NCI-H524 treated with DMSO at 0.1 percent for 48 hours (cell line): Measurements from ENCODE around the gene FTCD.
"Not testable (repeated sequence)": the region's sequence is repeated elsewhere in the genome, so short reads cannot be mapped to it uniquely, and the experiment has no call there.

Experiments
- DNase-seq: peaks from one replicate; lab custom pipeline; 2025; lab: John Stamatoyannopoulos, UW

The FTCD gene

DNA sequence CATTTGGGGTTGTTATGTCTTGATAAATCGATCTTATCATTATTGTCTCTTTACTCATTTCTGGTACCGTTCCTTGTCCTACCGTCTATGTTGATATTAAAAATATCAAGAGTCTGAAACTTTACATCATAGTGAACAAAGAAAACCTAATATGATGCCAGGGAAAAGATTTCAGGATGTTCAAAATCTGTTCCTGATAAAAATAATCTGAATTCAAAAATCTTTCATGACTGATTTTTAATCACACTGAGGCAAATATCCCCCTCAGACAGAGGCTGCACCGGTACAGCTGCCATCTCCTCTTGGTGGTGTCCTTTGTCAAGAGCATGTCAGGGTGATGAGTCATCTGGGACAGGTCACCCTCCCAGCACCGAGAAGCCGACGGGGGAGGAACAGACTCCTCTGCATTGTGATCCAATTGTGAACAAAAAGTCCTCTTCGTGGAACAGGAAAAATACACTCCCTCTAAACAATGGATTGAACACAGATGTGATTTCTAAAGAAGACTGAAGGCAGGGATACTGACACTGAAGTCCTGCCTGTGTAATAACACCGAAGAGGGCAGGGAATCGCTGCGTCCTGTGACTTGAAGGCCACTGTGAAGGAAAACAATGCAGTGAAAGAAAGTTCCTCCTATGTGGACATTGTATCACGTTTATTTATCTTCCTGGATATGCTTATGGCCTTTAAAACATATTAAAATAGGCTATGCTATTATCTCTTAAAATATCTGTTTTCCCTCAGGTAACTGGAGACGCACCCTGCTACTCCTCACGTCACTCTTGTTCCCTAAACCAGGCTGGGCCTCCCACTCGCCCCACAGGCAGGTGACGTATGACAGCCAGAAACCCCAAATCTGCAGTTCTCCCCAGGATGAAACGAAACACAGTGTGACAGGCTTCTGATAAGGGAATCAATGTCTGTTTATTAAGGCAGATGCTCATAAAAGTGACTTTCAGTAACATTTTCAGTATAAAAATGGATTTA is 33.1 kb upstream of the FTCD start:
- no peak for DNase-seq

DNA sequence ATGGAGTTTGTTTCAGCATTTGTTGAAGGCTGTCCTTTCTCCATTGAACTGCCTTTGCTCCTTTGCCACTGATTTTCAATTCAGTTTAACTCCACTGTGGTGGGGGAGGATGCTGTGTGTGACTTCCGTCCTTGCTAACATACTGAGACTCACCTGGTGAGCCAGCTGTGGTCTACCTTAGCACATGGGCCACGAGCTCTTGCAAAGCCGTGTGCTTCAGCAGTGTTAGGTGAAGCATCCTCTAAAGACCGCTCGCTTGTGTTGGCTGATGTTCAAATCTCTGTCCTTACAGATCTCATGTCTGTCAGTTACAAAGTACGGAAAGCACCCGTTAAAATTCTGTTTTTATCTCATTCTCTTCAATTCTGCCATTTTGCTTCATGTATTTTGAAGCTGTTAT is 32.4 kb upstream of the FTCD start:
- no peak for DNase-seq

DNA sequence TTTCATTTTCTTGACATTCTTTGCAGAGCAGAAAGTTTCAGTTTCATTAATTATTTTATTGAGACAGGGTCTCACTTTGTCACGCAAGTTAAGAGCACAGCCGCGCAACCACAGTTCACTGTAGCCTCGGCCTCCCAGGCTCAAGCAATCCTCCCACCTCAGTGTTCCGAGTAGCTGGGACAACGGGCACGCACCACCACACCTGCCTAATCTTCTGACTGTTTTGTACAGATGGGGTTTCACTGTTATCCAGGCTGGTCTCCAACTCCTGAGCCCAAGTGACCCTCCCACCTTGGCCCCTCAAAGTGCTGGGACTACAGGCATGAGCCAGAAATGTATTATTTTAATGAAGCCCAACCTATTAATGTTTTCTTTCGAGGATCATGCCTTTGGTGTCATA is 31.9 kb upstream of the FTCD start:
- DNase-seq: no peak

DNA sequence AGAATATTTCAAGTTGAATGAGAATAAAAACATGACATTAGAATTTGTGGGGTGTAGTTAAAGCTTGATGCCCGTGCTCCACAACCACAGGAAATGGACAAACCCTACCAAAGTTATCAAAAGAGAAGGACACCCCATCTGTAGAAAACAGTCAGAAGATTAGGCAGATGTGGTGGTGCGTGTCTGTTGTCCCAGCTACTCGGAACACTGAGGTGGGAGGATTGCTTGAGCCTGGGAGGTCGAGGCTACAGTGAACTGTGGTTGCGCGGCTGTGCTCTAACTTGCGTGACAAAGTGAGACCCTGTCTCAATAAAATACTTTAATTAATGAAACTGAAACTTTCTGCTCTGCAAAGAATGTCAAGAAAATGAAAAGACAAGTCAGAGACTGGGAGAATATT is 30.3 kb upstream of the FTCD start:
- no peak for DNase-seq

DNA sequence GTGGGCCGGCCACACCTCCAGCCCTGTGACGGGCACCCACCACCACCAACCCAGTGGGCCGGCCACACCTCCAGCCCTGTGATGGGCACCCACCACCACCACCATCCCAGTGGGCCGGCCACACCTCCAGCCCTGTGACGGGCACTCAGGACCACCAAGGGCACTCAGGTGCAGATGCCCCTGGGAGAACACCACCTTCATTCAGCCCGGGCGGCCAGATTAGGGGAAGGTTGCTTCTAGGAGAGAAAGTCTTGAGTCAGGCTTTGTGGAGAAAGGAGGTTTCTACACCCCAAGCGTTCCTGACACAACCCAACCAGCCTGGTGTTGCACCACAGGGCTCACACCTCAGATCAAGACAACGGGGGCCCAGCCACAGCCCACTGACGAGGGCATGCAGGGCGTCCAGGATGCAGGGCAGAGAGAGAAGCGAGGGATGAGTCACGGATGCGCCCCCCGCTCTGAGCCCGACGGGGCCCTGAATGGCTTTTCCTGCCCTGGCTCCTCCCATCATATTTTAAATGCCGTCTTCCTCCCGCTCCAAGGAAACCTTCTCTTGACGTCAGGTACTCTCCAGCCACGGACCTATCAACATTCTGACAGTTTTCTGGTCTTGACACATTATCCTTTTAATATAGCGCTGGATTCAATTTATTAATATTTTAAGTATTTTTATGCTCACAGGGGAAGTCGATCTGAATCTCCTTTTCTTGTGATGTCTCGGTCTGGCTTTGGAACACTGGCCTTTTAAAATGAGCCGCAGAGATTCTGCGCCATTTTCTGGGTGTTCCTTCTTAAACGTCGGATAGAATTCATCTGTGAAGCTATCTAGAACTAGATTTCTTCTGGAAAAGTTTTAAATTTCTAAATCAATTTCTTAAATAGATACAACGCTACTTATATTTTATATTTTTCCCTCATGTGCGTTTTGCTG is 29.5 kb upstream of the FTCD start:
- DNase-seq: peak; percentile 4

DNA sequence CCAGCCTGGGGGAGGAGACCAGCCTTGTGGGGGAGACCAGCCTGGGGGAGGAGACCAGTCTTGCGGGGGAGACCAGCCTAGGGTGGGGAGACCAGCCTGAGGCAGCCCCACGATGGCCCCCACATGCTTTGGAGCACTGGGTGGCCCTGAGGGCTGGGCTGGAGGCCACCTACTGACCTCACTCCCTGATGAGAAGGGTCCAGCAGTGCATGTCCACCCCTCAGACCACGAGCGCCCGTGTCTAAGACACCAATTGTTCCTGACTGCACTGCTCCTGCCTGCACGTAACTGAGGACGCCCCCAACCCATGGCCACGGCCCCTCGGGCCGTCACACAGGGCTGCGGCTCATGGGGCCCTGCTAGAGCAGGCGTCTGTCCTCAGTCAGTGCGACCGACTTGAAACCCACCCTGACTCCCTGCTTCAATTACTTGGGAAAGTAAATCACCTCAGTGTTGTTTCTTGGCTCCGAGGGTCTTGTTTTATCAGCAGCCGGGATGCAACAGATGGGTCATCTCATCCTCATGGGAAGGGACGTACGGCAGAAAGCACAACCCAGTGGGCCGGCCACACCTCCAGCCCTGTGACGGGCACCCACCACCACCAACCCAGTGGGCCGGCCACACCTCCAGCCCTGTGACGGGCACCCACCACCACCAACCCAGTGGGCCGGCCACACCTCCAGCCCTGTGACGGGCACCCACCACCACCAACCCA is 28.7 kb upstream of the FTCD start, which contains the start of gene SPATC1L:
Gene SPATC1L, minus strand, starts transcription at position 550 of the 715 bp plus-strand sequence. CDS start 1,643 bp downstream, outside the sequence.
- DNase-seq: no peak

DNA sequence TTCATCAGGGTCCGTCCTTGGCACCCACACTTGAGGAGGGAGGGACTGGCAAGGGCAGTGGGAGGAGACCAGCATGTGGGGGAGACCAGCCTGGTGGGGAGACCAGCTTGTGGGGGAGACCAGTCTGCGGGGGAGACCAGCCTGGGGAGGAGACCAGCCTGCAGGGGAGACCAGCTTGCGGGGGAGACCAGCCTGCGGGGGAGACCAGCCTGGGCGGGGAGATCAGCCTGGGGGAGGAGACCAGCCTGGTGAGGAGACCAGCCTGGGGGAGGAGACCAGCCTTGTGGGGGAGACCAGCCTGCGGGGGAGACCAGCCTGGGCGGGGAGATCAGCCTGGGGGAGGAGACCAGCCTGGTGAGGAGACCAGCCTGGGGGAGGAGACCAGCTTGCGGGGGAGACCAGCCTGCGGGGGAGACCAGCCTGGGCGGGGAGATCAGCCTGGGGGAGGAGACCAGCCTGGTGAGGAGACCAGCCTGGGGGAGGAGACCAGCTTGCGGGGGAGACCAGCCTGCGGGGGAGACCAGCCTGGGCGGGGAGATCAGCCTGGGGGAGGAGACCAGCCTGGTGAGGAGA is 28.0 kb upstream of the FTCD start:
- DNase-seq: not testable (repeated sequence)

DNA sequence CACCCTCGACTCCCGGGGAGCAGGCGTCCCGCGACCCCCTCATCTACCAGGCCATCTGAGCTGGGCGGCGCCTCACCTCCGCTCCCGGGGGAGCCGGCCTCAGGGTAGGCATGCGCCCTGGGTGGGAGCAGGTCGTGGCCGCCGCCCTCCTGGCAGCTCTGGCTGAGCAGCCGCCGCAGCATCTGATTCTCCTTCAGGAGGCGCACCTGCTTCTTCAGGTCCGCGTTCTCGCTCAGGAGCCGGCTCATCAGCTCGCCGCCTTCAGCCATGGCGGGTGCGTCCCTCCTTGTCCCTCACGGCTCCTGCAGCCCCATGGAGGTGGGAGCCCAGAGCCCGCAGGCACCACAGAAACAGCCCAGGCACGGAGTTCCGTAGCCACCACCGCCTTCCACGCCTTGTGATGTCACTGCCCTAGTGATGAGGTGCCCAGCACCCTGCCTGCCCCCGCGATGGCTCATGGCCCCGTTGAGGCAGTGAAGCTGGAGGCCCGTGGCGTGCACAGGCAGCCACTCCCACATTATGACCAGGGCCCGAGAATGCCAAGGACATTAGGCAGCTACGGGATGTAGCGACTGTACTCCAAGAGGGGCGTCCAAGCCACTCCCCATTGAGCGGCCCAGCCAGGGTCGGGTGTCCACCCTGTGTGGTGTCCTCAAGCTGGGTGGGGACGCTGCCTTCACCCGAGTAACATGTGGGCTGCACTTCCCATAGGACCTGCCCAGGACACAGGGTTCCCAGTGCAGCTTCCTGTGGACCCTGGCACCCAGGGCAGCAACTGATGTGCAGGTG is 27.4 kb upstream of the FTCD start:
- DNase-seq: no peak

DNA sequence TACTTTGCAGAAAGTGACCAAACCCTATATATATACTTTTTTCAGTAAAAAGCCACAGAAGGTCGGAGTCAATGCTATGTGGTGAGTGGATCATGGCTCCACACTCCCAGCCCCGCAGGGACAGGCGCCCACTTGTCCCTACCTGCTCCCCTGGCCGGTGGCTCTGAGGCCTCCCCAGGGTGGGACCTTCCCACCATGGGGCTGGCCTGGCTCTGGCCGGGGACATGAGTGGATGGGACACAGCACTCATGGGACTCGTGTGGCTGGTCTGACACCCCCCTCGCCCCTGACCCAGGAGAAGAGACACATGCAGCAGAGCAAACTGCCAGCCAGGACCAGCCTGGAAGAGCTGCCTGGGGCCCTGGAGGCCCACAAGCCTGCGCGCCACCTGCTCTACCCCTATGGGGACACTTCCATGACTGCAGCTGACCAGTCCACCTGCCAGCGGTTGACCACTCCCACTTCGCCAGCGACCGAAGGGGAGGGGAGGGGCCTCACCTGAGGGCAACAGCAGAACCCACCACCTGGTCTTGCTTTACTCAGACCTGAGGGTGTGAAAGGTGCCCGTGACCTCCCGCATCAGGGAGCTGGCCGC is 26.7 kb upstream of the FTCD start:
- no peak for DNase-seq

DNA sequence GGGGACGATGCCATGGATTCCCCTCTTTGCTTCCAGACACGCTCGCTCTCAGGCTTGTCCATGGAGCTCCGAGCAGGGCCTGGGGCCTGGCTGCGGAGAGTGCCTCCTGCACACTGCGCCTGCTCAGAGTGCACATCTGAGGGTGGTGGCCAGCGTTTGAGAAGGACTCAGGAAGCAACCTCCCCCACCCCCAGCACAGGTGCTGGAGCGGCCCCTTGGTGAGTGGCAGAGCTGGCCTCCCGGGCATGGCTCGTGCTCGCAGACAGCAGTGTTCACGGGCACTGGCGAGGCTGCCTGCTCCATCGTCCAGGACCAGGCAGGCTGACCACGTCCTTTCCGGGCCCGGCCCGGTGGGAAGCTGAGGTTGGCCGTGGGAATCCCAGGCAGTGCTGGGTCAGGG is 26.1 kb upstream of the FTCD start:
- no peak for DNase-seq

DNA sequence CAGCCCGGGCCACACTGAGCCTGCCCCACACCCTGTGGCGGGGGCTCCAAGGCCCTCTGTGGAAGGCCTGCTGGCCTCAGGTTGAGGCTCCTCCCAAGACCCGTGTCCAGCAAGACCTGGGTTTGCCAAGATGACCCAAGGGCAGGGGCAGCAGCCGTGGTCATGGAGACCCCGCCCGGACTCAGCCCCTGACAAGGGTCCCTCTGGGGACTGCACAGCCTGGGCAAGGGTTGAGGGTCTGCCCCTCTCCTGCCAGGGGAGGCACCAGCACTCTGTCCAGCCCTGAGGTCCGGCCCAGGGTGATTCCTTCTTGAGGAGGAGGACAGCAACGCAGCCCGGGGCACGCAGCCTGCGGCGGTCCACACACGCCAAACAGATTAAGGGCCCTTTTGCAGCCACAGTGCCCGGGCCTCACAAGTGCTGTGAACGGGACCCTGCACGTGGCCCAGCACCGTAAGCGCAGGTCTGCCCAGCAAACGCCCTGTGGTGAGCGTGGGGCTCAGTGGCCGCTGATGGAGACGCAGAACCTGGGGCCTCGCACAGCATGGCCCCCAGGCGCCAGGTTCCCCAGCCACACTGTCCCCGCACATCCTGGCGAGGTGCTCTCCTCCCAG is 25.5 kb upstream of the FTCD start:
- no peak for DNase-seq

DNA sequence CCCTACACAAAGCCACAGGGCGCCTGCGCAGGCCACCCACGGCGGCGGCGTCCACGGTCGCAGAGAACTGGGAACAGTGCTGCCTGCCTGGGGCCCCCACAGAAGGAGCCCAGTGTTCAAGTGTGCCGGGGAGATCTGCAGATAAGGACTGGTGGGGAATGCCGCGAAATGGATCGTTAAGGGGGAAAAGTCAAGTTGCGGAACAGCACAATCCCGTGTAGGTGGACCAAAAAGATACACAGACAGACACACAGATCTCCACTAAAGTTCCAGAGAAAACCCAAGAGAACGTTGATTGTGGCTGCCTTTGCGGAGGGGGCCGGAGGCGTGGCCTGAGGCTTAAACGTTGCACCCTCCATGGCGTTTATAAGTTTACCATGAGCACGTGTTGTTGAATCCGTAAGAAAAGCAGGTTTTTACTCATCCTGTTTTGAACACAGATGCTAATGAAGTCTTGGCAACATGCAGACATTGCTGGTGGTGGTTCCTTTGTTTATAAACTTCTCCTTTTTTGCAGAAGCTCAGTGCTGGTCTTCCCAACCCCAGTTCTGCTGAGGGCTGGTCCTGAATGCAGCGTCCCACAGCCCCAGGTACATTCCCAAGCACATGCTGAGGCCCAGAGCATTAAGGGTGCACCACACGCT is 24.8 kb upstream of the FTCD start:
- DNase-seq: no peak

DNA sequence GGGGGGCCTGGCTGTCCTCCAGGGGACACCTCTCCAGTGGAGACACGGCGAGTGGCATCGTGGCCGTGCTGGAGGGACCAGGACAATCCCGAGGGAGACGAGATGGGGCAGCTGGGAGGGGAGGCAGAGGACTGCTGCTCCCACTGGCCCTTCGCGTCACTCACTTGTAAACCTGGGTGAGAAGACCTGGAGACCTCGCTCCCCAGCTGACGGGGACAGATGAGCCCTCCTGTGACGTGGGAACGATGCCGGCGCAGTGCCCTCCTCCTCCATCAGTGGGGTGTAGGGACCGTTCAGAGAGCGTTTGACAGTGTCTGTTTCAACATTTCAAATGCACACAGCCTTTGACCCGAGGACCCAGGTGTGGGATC is 24.3 kb upstream of the FTCD start:
- DNase-seq: no peak

DNA sequence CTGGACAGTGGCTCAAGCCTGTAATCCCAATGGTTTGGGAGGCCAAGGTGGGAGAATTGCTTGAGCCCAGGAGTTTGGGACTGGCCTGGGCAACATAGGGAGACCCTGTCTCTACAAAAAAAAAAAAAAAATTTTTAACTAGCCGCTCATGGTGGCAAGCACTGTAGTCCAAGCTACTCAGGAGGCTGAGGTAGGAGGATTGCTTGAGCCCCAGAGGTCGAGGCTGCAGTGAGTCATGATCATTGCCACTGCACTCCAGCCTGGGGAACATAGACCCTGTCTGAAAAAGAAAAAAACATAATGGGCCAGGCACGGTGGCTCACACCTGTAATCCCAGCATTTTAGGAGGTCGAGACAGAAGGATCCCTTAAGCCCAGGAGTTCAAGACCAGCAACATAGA is 23.6 kb upstream of the FTCD start:
- no peak for DNase-seq

DNA sequence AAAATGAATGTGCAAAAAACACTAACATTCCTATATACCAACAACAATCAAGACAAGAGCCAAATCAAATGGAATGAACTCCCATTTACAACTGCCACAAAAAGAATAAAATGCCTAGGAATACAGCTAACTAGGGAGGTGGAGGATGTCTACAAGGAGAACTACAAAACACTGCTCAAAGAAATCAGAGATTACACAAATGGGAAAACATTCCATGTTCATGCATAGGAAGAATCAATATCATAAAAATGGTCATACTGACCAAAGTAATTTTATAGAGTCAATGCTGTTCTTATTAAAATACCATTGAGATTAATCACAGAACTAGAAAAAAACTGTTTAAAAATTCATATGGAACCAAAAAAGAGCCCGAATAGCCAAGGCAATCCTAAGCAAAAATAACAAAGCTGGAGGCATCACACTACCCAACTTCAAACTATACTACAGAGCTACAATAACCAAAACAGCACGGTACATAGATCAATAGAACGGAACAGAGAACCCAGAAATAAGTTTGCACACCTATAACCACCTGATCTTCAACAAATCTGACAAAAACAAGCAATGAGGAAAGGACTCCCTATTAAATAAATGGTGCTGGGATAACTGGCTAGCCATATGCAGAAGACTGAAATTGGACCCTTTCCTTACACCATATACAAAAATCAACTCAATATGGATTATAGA is 21.2 kb upstream of the FTCD start:
- not testable (repeated sequence) for DNase-seq

DNA sequence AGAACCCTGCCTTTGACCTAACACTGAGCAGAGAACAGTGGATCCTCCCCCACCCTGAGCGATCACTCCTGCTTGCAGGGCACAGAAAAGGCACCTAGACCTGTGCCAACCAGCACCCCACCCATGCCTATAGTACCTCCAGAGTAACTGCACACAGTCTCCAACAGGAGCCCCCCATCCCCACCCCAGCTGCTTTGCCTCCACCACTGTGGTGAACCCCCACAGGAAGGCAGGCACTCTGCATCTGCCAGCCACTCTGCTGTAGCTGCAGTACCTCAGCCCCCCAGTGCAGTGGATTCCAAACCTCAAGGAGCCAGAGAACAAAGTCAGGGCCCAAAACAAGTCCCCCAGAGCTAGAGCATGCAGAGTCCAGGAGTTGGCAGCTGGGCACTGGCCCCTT is 18.2 kb upstream of the FTCD start:
- no peak for DNase-seq

DNA sequence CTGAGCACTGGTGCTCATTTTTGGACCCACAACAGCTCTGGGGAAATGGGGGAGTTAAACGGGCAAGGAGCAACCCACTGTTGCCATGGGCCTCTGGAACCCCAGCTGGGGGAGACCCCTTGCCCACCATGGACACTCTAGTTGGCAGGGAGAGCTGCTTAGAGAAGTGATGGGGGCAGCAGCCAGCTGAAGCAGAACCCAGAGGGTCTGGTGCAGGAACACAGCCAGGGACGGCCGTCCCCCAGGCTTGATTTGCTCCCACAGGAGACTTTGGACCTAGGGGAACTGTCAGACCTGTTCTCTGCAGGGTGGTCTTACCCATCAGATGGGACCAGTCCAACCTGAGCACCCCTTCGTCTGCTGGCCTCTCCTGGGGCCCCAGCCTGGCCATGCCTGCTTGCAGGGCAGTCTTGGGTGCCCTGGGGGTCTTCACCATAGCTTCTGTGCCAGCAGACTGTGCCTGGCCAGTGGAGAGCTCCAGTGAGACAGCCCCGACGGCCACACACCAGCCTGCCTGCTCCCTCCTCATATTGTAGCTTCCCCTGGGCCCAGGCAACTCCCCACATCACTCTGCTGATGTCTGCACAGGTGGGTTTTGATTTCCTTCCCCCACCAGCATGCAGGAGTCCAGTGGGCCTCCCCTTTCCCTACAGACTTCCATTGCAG is 17.6 kb upstream of the FTCD start:
- no peak for DNase-seq
